SU-DHL-6 (cell line): ENCODE results near the gene HECTD4.

Source experiments
- H2AFZ ChIP-seq: fragments of 200-600 bp; sonication (generic); 2 replicates; pipeline ENCODE4 v1.6.1; 2014; ENCODE audit warnings: low read depth, mild to moderate bottlenecking, moderate library complexity, mixed read lengths, antibody characterized with exemption, low read length; ENCODE audit not compliant: severe bottlenecking
- H3F3A ChIP-seq: fragments of 200-600 bp; shearing (Covaris generic); 2 replicates; pipeline ENCODE4 v1.6.0; 2016; ENCODE audit warnings: antibody characterized with exemption, mild to moderate bottlenecking; ENCODE audit not compliant: insufficient read depth
- H3K27ac ChIP-seq: fragments of 200-600 bp; sonication (generic); 2 replicates; pipeline ENCODE4 v1.5.1; 2016; ENCODE audit warnings: low read depth, mild to moderate bottlenecking, low read length, moderate library complexity, mixed read lengths
- H3K27me3 ChIP-seq: fragments of 200-600 bp; sonication (generic), shearing (Covaris generic); 2 replicates; pipeline ENCODE4 v1.6.0; 2014; ENCODE audit warnings: mild to moderate bottlenecking, low read length
- H3K36me3 ChIP-seq: fragments of 200-600 bp; sonication (generic); 2 replicates; pipeline ENCODE4 v1.6.1; 2014; ENCODE audit warnings: mild to moderate bottlenecking, low read length, mixed read lengths
- H3K4me2 ChIP-seq: fragments of 300-600, 200-600 bp; shearing (Covaris generic), sonication (generic); 2 replicates; pipeline ENCODE4 v1.6.0; 2014; ENCODE audit warnings: low read length, low read depth, mild to moderate bottlenecking; ENCODE audit not compliant: poor library complexity, severe bottlenecking
- H3K4me3 ChIP-seq: fragments of 200-600 bp; sonication (generic); 2 replicates; pipeline ENCODE4 v1.5.1; 2014; ENCODE audit warnings: antibody characterized with exemption, low read length, mild to moderate bottlenecking, mixed read lengths; ENCODE audit not compliant: insufficient read depth, poor library complexity, severe bottlenecking
- H3K79me2 ChIP-seq: fragments of 200-600 bp; sonication (generic); 2 replicates; pipeline ENCODE4 v1.6.1; 2014; ENCODE audit warnings: mild to moderate bottlenecking, low read length, moderate library complexity; ENCODE audit not compliant: insufficient read depth
- H3K9ac ChIP-seq: fragments of 200-600 bp; sonication (generic); 2 replicates; pipeline ENCODE4 v1.7.0; 2014; ENCODE audit warnings: mild to moderate bottlenecking, low read length
- H3K9me2 ChIP-seq: fragments of 200-600 bp; sonication (generic); replicated peaks from 2 replicates; pipeline ENCODE4 v1.6.1; 2014; ENCODE audit warnings: low read length; ENCODE audit not compliant: insufficient read depth
- H3K9me3 ChIP-seq: fragments of 200-600 bp; sonication (generic); 2 replicates; pipeline ENCODE4 v1.6.1; 2014; ENCODE audit warnings: low read length, mixed read lengths; ENCODE audit not compliant: insufficient read depth
- H4K20me1 ChIP-seq: fragments of 200-600 bp; sonication (generic); 2 replicates; pipeline ENCODE4 v1.6.1; 2014; ENCODE audit warnings: low read depth, mild to moderate bottlenecking, antibody characterized with exemption, low read length, moderate library complexity, mixed read lengths
- EZH2phosphoT487 ChIP-seq: fragments of 200-600 bp; sonication (generic), shearing (Covaris generic); conservative IDR thresholded peaks from 2 replicates; pipeline ENCODE4 v1.6.1; 2018; ENCODE audit warnings: mild to moderate bottlenecking, antibody characterized with exemption, low read length, moderate library complexity, mixed read lengths
- TF ChIP-seq, protein P1 (sequence below): fragments of 200-600 bp; sonication (generic); IDR thresholded peaks from one replicate; pipeline ENCODE4 v1.5.1; 2017; ENCODE audit warnings: antibody characterized with exemption, mild to moderate bottlenecking, low read length, moderate library complexity; ENCODE audit not compliant: insufficient read depth, poor library complexity, severe bottlenecking

The HECTD4 gene

GRCh38 chr12:112191201-112191600 is 191.0 kb downstream of the HECTD4 start:
- Histone ChIP-seq H3K9me2 (no peaks in the 10 kb centered on the region), H3K4me3 (no peak overlapping the region), H3K4me2 (no peak overlapping the region), H3K79me2 (no peaks in the 10 kb centered on the region), H3K27ac (no peak overlapping the region), H2AFZ (no peak overlapping the region), H3K9ac (no peak overlapping the region), H3K36me3 (peaks cover 5% of the 10 kb centered on the region; the same call in 1 of the 2 replicates), H4K20me1 (no peaks in the 10 kb centered on the region), H3K27me3 (no peaks in the 10 kb centered on the region), H3K9me3 (no peaks in the 10 kb centered on the region), H3F3A (no peaks in the 10 kb centered on the region)
- TF ChIP-seq, protein P1, sequence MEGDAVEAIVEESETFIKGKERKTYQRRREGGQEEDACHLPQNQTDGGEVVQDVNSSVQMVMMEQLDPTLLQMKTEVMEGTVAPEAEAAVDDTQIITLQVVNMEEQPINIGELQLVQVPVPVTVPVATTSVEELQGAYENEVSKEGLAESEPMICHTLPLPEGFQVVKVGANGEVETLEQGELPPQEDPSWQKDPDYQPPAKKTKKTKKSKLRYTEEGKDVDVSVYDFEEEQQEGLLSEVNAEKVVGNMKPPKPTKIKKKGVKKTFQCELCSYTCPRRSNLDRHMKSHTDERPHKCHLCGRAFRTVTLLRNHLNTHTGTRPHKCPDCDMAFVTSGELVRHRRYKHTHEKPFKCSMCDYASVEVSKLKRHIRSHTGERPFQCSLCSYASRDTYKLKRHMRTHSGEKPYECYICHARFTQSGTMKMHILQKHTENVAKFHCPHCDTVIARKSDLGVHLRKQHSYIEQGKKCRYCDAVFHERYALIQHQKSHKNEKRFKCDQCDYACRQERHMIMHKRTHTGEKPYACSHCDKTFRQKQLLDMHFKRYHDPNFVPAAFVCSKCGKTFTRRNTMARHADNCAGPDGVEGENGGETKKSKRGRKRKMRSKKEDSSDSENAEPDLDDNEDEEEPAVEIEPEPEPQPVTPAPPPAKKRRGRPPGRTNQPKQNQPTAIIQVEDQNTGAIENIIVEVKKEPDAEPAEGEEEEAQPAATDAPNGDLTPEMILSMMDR = no peak
- TF ChIP-seq EZH2phosphoT487 = no peak

GRCh38 chr12:112190231-112191025 is 191.8 kb downstream of the HECTD4 start:
- Histone ChIP-seq H3K9me3 (no peaks in the 10 kb centered on the region), H3K79me2 (no peaks in the 10 kb centered on the region), H2AFZ (no peak overlapping the region), H3F3A (no peaks in the 10 kb centered on the region), H3K27me3 (no peaks in the 10 kb centered on the region), H3K4me3 (no peak overlapping the region), H3K36me3 (peaks cover 5% of the 10 kb centered on the region; the same call in 1 of the 2 replicates), H4K20me1 (no peaks in the 10 kb centered on the region), H3K27ac (no peak overlapping the region), H3K9me2 (no peaks in the 10 kb centered on the region), H3K9ac (no peak overlapping the region), H3K4me2 (no peak overlapping the region)
- TF ChIP-seq, protein P1 = no peak
- TF ChIP-seq EZH2phosphoT487 = no peak

DNA sequence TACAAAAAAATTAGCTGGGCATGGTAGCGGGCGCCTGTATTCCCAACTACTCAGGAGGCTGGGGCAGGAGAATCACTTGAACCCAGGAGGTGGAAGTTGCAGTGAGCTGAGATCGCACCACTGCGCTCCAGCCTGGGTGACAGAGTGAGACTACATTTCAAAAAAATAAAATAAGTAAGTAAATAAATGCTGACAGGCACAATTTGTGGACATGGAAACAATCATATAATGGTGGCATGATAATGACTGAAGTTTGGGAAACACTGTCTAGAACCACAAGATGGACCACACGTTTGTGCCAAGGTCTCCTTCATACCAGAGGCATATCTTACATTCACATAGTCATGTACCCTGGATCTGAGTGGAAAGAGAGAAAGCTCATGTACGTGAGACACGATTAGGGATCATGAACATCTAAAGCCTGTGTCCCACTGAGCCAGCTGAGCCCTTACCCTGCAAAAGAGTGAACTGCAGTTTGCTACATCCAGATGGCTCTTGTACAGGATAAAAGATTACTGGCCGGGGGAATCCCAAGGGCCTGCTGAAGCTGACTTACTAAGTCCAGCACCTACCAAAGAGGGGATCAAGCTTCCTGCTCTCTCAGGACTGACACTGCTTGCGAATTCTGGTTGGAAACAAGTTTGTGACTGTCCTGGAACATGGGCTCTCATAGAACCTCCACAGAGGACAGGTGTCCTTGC is 194.0 kb downstream of the HECTD4 start:
- Histone ChIP-seq H4K20me1 (no peaks in the 10 kb centered on the region), H3F3A (no peaks in the 10 kb centered on the region), H3K4me3 (no peak overlapping the region), H3K79me2 (no peaks in the 10 kb centered on the region), H3K36me3 (peaks cover 5% of the 10 kb centered on the region; the same call in 1 of the 2 replicates), H3K4me2 (no peak overlapping the region), H3K9me3 (no peaks in the 10 kb centered on the region), H3K9ac (no peak overlapping the region), H3K27me3 (no peaks in the 10 kb centered on the region), H3K27ac (no peak overlapping the region), H2AFZ (no peak overlapping the region), H3K9me2 (no peaks in the 10 kb centered on the region)
- TF ChIP-seq, protein P1 = no peak
- no peak for TF ChIP-seq EZH2phosphoT487
